Measurements from ENCODE around the gene SYNDIG1. TPM values are rescaled to one million over a fixed set of nuclear protein-coding genes. Genes with fewer than 3 reads are reported as not detected.

The SYNDIG1 gene
- total RNA-seq, 6 experiments from 2014 or later = not detected

GRCh38 chr20:24672181-24672880 is 202.9 kb downstream of the SYNDIG1 start:
- ATAC-seq = no peak
- DNase-seq = no peak
- H3K27ac ChIP-seq = no peak overlapping the region

GRCh38 chr20:24672886-24673677 is 203.7 kb downstream of the SYNDIG1 start:
- intact Hi-C loops (cut with DNase I) = no loop called here
- no peak for DNase-seq

More at GRCh38 chr20:24672181-24672880, 202.9 kb downstream of the SYNDIG1 start:
- TF ChIP-seq CTCF (IDR thresholded peaks at IDR 0.05) (no peak), POLR2A (IDR thresholded peaks at IDR 0.05) (no peak)
- Histone ChIP-seq H3K4me3 (no peak overlapping the region), H3K4me1 (no peaks in the 10 kb centered on the region), H3K36me3 (no peaks in the 10 kb centered on the region), H3K27me3 (no peaks in the 10 kb centered on the region), H3K9me3 (no peaks in the 10 kb centered on the region)
- 83% methylated on average over 2 of the region's 10 CpGs for WGBS (ENCODE audit: insufficient coverage, low coverage, low lambda C conversion rate, missing lambda C conversion rate)
- intact Hi-C loops (cut with DNase I) = no loop called here

GRCh38 chr20:24673678-24674570 is 204.5 kb downstream of the SYNDIG1 start:
- no peak overlapping the region for H3K27ac ChIP-seq
- ATAC-seq (no peak), DNase-seq (no peak)
- no peak overlapping the region for H3K4me3 ChIP-seq
- H3K9me3 ChIP-seq = no peaks in the 10 kb centered on the region
- no peaks in the 10 kb centered on the region for H3K36me3 ChIP-seq
- H3K27me3 ChIP-seq = no peaks in the 10 kb centered on the region
- TF ChIP-seq CTCF (IDR thresholded peaks at IDR 0.05) (no peak), POLR2A (IDR thresholded peaks at IDR 0.05) (no peak)
- intact Hi-C loops (cut with DNase I) = no loop called here
- H3K4me1 ChIP-seq = no peaks in the 10 kb centered on the region
- WGBS (ENCODE audit: insufficient coverage, low coverage, low lambda C conversion rate, missing lambda C conversion rate) = 81% methylated on average over 9 of the region's 13 CpGs

More at GRCh38 chr20:24672886-24673677, 203.7 kb downstream of the SYNDIG1 start:
- Histone ChIP-seq H3K36me3 (no peaks in the 10 kb centered on the region), H3K4me1 (no peaks in the 10 kb centered on the region), H3K9me3 (no peaks in the 10 kb centered on the region), H3K27ac (no peak overlapping the region), H3K27me3 (no peaks in the 10 kb centered on the region), H3K4me3 (no peak overlapping the region)
- WGBS (ENCODE audit: insufficient coverage, low coverage, low lambda C conversion rate, missing lambda C conversion rate) = 51% methylated on average over 3 of the region's 7 CpGs
- ATAC-seq = no peak
- no peak for TF ChIP-seq POLR2A (IDR thresholded peaks at IDR 0.05)
- TF ChIP-seq CTCF (IDR thresholded peaks at IDR 0.05) = no peak

- TF ChIP-seq CTCF (IDR thresholded peaks at IDR 0.05) (no peak), POLR2A (IDR thresholded peaks at IDR 0.05) (no peak)
- intact Hi-C loops (cut with DNase I) = no loop called here
- Histone ChIP-seq H3K4me1 (no peaks in the 10 kb centered on the region), H3K4me3 (no peak overlapping the region), H3K36me3 (no peaks in the 10 kb centered on the region), H3K27ac (no peak overlapping the region), H3K27me3 (no peaks in the 10 kb centered on the region), H3K9me3 (no peaks in the 10 kb centered on the region)
- WGBS (ENCODE audit: insufficient coverage, low coverage, low lambda C conversion rate, missing lambda C conversion rate) = 55% methylated on average over 4 of the region's 10 CpGs
- no peak for DNase-seq
- no peak for ATAC-seq
These were observed 205.6 kb downstream of the SYNDIG1 start for GRCh38 chr20:24674921-24675605.
